BLaER1 (cell line): ENCODE results near the gene EFCAB6.
A peak's percentile ranks its signal among the peaks of the same experiment; 100 is the strongest.

Source experiments
- H3K27ac ChIP-seq: shearing (Covaris generic); formaldehyde crosslinking; 2 replicates; pipeline ENCODE4 v1.8.1; 2022
- H3K27me3 ChIP-seq: shearing (Covaris generic); formaldehyde crosslinking; 2 replicates; pipeline ENCODE4 v1.8.1; 2022
- H3K36me3 ChIP-seq: shearing (Covaris generic); formaldehyde crosslinking; 2 replicates; pipeline ENCODE4 v1.8.1; 2022
- H3K4me1 ChIP-seq: shearing (Covaris generic); formaldehyde crosslinking; 2 replicates; pipeline ENCODE4 v1.8.1; 2022
- H3K4me2 ChIP-seq: shearing (Covaris generic); formaldehyde crosslinking; 2 replicates; pipeline ENCODE4 v1.8.1; 2022
- H3K4me3 ChIP-seq: shearing (Covaris generic); formaldehyde crosslinking; 2 replicates; pipeline ENCODE4 v1.8.1; 2022
- H3K9ac ChIP-seq: shearing (Covaris generic); formaldehyde crosslinking; 2 replicates; pipeline ENCODE4 v1.8.1; 2022
- H3K9me3 ChIP-seq: shearing (Covaris generic); formaldehyde crosslinking; 2 replicates; pipeline ENCODE4 v1.8.1; 2022
- H4K20me1 ChIP-seq: shearing (Covaris generic); formaldehyde crosslinking; 2 replicates; pipeline ENCODE4 v1.8.1; 2022
- Cebpa-rat ChIP-seq: shearing (Covaris generic); IDR thresholded peaks from 2 replicates; pipeline ENCODE4 v1.8.1; 2022

Gene EFCAB6

GRCh38 chr22:43812149-43812842 is at the start of gene EFCAB6:
EFCAB6 (minus strand) TSS chr22:43812305; CDS start chr22:43782318, 29,987 bp downstream.
- H4K20me1 ChIP-seq = no peaks in the 10 kb centered on the region
- H3K27ac ChIP-seq = peak within 1 kb of the TSS; percentile 85
- H3K27me3 ChIP-seq = no peaks in the 10 kb centered on the region
- peak within 1 kb of the TSS; percentile 93 for H3K4me2 ChIP-seq
- no peaks in the 10 kb centered on the region for H3K36me3 ChIP-seq
- H3K4me3 ChIP-seq = peak within 1 kb of the TSS; percentile 79
- peaks cover 16% of the 10 kb centered on the region for H3K4me1 ChIP-seq
- no peaks in the 10 kb centered on the region for H3K9me3 ChIP-seq
- H3K9ac ChIP-seq = peak within 1 kb of the TSS; percentile 83
- no peak for TF ChIP-seq Cebpa-rat

- Histone ChIP-seq H3K36me3 (no peaks in the 10 kb centered on the region), H3K4me2 (no peak overlapping the region), H3K27me3 (no peaks in the 10 kb centered on the region), H3K9me3 (peaks cover 8% of the 10 kb centered on the region), H4K20me1 (no peaks in the 10 kb centered on the region), H3K27ac (no peak overlapping the region), H3K4me3 (no peak overlapping the region), H3K4me1 (0 out of 2 replicates have a peak, but pooled peaks cover 12% of the 10 kb centered on the region), H3K9ac (no peak overlapping the region)
- TF ChIP-seq Cebpa-rat = no peak
These were observed 49.4 kb upstream of the EFCAB6 start for GRCh38 chr22:43861529-43861928.

GRCh38 chr22:43860831-43861230 is 48.7 kb upstream of the EFCAB6 start:
- H3K9me3 ChIP-seq = peaks cover 13% of the 10 kb centered on the region
- no peak overlapping the region for H3K9ac ChIP-seq
- no peak overlapping the region for H3K4me3 ChIP-seq
- no peaks in the 10 kb centered on the region for H4K20me1 ChIP-seq
- no peaks in the 10 kb centered on the region for H3K27me3 ChIP-seq
- H3K4me2 ChIP-seq = no peak overlapping the region
- H3K36me3 ChIP-seq = no peaks in the 10 kb centered on the region
- peaks cover 17% of the 10 kb centered on the region; the same call in 1 of the 2 replicates for H3K4me1 ChIP-seq
- no peak for TF ChIP-seq Cebpa-rat
- H3K27ac ChIP-seq = no peak overlapping the region

GRCh38 chr22:43860126-43860525 is 48.0 kb upstream of the EFCAB6 start:
- no peak overlapping the region for H3K4me2 ChIP-seq
- H3K27ac ChIP-seq = no peak overlapping the region

GRCh38 chr22:43859621-43860020 is 47.5 kb upstream of the EFCAB6 start:
- H3K36me3 ChIP-seq = no peaks in the 10 kb centered on the region
- H3K4me2 ChIP-seq = no peak overlapping the region
- H3K4me3 ChIP-seq = no peak overlapping the region
- H3K27ac ChIP-seq = no peak overlapping the region
- peaks cover 18% of the 10 kb centered on the region; the same call in 1 of the 2 replicates for H3K4me1 ChIP-seq
- peaks cover 13% of the 10 kb centered on the region for H3K9me3 ChIP-seq
- no peak for TF ChIP-seq Cebpa-rat
- no peaks in the 10 kb centered on the region for H3K27me3 ChIP-seq
- H4K20me1 ChIP-seq = no peaks in the 10 kb centered on the region
- no peak overlapping the region for H3K9ac ChIP-seq

More at GRCh38 chr22:43860126-43860525, 48.0 kb upstream of the EFCAB6 start:
- Histone ChIP-seq H3K36me3 (no peaks in the 10 kb centered on the region), H3K9ac (no peak overlapping the region), H4K20me1 (no peaks in the 10 kb centered on the region), H3K27me3 (no peaks in the 10 kb centered on the region), H3K4me1 (peaks cover 18% of the 10 kb centered on the region; the same call in 1 of the 2 replicates), H3K9me3 (peaks cover 13% of the 10 kb centered on the region), H3K4me3 (no peak overlapping the region)
- no peak for TF ChIP-seq Cebpa-rat

- Histone ChIP-seq H3K36me3 (no peaks in the 10 kb centered on the region), H3K4me1 (peaks cover 18% of the 10 kb centered on the region; the same call in 1 of the 2 replicates), H3K27ac (no peak overlapping the region), H3K9ac (no peak overlapping the region), H3K27me3 (no peaks in the 10 kb centered on the region), H3K9me3 (peaks cover 13% of the 10 kb centered on the region), H4K20me1 (no peaks in the 10 kb centered on the region), H3K4me3 (no peak overlapping the region), H3K4me2 (no peak overlapping the region)
- no peak for TF ChIP-seq Cebpa-rat
These were observed 47.1 kb upstream of the EFCAB6 start for GRCh38 chr22:43859176-43859575.

GRCh38 chr22:43858156-43858895 is 46.2 kb upstream of the EFCAB6 start:
- Histone ChIP-seq H3K9me3 (peaks cover 13% of the 10 kb centered on the region), H4K20me1 (no peaks in the 10 kb centered on the region), H3K36me3 (no peaks in the 10 kb centered on the region), H3K4me1 (peaks cover 24% of the 10 kb centered on the region), H3K27ac (no peak overlapping the region), H3K27me3 (no peaks in the 10 kb centered on the region), H3K4me3 (no peak overlapping the region), H3K4me2 (no peak overlapping the region; the same call in 1 of the 2 replicates), H3K9ac (no peak overlapping the region)
- no peak for TF ChIP-seq Cebpa-rat

GRCh38 chr22:43857367-43857766 is 45.3 kb upstream of the EFCAB6 start:
- Histone ChIP-seq H3K9ac (no peak overlapping the region), H3K4me2 (no peak overlapping the region), H4K20me1 (no peaks in the 10 kb centered on the region), H3K36me3 (no peaks in the 10 kb centered on the region), H3K27me3 (no peaks in the 10 kb centered on the region), H3K9me3 (peaks cover 13% of the 10 kb centered on the region), H3K4me3 (no peak overlapping the region), H3K4me1 (peaks cover 34% of the 10 kb centered on the region), H3K27ac (no peak overlapping the region)
- TF ChIP-seq Cebpa-rat = no peak

- Histone ChIP-seq H3K4me3 (no peak overlapping the region), H3K4me1 (peaks cover 43% of the 10 kb centered on the region), H3K9ac (no peak overlapping the region), H3K27me3 (no peaks in the 10 kb centered on the region), H3K27ac (no peak overlapping the region), H3K4me2 (no peak overlapping the region), H4K20me1 (no peaks in the 10 kb centered on the region), H3K9me3 (peaks cover 13% of the 10 kb centered on the region), H3K36me3 (no peaks in the 10 kb centered on the region)
- no peak for TF ChIP-seq Cebpa-rat
These were observed 43.3 kb upstream of the EFCAB6 start for GRCh38 chr22:43855431-43855830.

- Histone ChIP-seq H3K9ac (no peak overlapping the region), H3K4me3 (no peak overlapping the region), H3K27me3 (no peaks in the 10 kb centered on the region), H3K27ac (no peak overlapping the region), H3K36me3 (no peaks in the 10 kb centered on the region), H3K9me3 (peaks cover 13% of the 10 kb centered on the region), H3K4me1 (peaks cover 43% of the 10 kb centered on the region), H3K4me2 (no peak overlapping the region), H4K20me1 (no peaks in the 10 kb centered on the region)
- TF ChIP-seq Cebpa-rat = no peak
These were observed 42.7 kb upstream of the EFCAB6 start for GRCh38 chr22:43854786-43855271.
